Measurements from ENCODE around the gene BIRC6.

- TF ChIP-seq CTCF (IDR thresholded peaks at IDR 0.05; ENCODE audit: control extremely low read depth in 1 of 3, insufficient read depth in 1 of 3, low read depth in 1 of 3, low read length in 3 of 3) (no peak), JUN (IDR thresholded peaks at IDR 0.05; ENCODE audit: low read depth, low read length) (no peak), KDM1A (IDR thresholded peaks at IDR 0.05; ENCODE audit: borderline replicate concordance, low read length) (no peak), EZH2 (IDR thresholded peaks at IDR 0.05; ENCODE audit: low read depth, low read length, severe bottlenecking) (no peak), POLR2A (IDR thresholded peaks at IDR 0.05; ENCODE audit: control extremely low read depth in 1 of 2, low read depth in 2 of 2, low read length in 2 of 2) (no peak), RNF2 (IDR thresholded peaks at IDR 0.05; ENCODE audit: borderline replicate concordance, low read depth, low read length, missing control alignments, poor library complexity, severe bottlenecking) (no peak), CREB1 (IDR thresholded peaks at IDR 0.05) (no peak), TBP (IDR thresholded peaks at IDR 0.05; ENCODE audit: low read depth, low read length) (no peak)
Observed at GRCh38 chr2:32558492-32558891, 201.7 kb downstream of the BIRC6 start.

Measured in H1 (cell line).